Measurements from ENCODE around the gene ITK.
"Not testable (repeated sequence)": the region's sequence is repeated elsewhere in the genome, so short reads cannot be mapped to it uniquely, and the experiment has no call there.

The ITK gene

GRCh38 chr5:157210652-157211051, 30.0 kb downstream of the ITK start:
- H2BK15ac ChIP-seq (ENCODE audit: low read length); H2BK5ac ChIP-seq (ENCODE audit: low read length); H3K9me3 ChIP-seq (replicated peaks in 1 of 2; ENCODE audit: control insufficient read depth in 2 of 2, insufficient read depth in 1 of 2, low read depth in 1 of 2, low read length in 2 of 2); DNase-seq (ENCODE audit: low spot score); H4K91ac ChIP-seq (ENCODE audit: low read depth, low read length, poor library complexity); H3K79me1 ChIP-seq (ENCODE audit: low read depth, low read length); H3K27ac ChIP-seq (replicated peaks; ENCODE audit: low read length); H3K14ac ChIP-seq (ENCODE audit: low read length); H3K4me1 ChIP-seq (ENCODE audit: control insufficient read depth in 2 of 2, insufficient read depth in 1 of 2, low read depth in 1 of 2, low read length in 2 of 2); H3K4ac ChIP-seq (ENCODE audit: low read length); H3K36me3 ChIP-seq (replicated peaks in 1 of 2; ENCODE audit: control insufficient read depth in 2 of 2, insufficient read depth in 2 of 2, low read length in 2 of 2); H3K9ac ChIP-seq (ENCODE audit: low read depth, low read length, poor library complexity); H2BK120ac ChIP-seq (ENCODE audit: low read depth, low read length); H2BK12ac ChIP-seq (ENCODE audit: low read length); H2AFZ ChIP-seq (ENCODE audit: low read length); H4K8ac ChIP-seq (ENCODE audit: low read depth, low read length); H2AK5ac ChIP-seq (ENCODE audit: low read depth, low read length); H3K4me3 ChIP-seq (ENCODE audit: low read length in 2 of 2); H3K4me2 ChIP-seq (ENCODE audit: insufficient read depth, low read length, poor library complexity, severe bottlenecking); H3K18ac ChIP-seq (ENCODE audit: low read length); H3K23ac ChIP-seq (ENCODE audit: low read depth, low read length, poor library complexity); H3K27me3 ChIP-seq (ENCODE audit: control insufficient read depth in 3 of 3, insufficient read depth in 3 of 3, low read depth in 1 of 3, low read length in 3 of 3): not testable (repeated sequence)
- WGBS, 2 donors (ENCODE audit: extremely low coverage in 2 of 2, insufficient read length in 2 of 2, insufficient replicate concordance in 1 of 2): no CpG with 5 or more reads among the region's 1 CpG

DNA sequence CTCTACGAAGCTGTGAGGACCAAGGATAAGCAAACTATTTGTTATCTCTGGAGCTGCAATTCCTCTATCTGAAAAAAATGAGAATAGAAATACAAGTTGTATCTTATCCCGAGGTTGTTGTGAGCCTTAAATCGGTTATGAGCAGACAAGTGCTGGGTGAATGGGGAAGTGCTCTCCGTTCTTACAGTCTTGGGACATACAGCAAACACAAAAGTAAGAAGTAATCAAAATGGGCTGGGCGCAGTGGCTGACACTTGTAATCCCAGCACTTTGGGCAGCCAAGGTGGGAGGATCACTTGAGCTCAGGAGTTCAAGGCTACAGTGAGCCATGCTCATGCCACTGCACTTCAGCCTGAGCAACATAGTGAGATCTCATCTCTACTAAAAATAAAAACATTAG, 31.7 kb downstream of the ITK start:
- H3K4me3 ChIP-seq (ENCODE audit: low read length in 2 of 2): no peak overlapping the region
- no peak overlapping the region for H3K4me2 ChIP-seq (ENCODE audit: insufficient read depth, low read length, poor library complexity, severe bottlenecking)
- no peak overlapping the region for H2BK5ac ChIP-seq (ENCODE audit: low read length)
- no peak for DNase-seq (ENCODE audit: low spot score)
- no peak overlapping the region for H2BK15ac ChIP-seq (ENCODE audit: low read length)
- no peak overlapping the region for H3K18ac ChIP-seq (ENCODE audit: low read length)
- WGBS, 2 donors (ENCODE audit: extremely low coverage in 2 of 2, insufficient read length in 2 of 2, insufficient replicate concordance in 1 of 2): no CpG with 5 or more reads among the region's 5 CpGs
- no peak overlapping the region for H2BK12ac ChIP-seq (ENCODE audit: low read length)
- no peaks in the 10 kb centered on the region for H3K36me3 ChIP-seq (replicated peaks in 1 of 2; ENCODE audit: control insufficient read depth in 2 of 2, insufficient read depth in 2 of 2, low read length in 2 of 2)
- no peak overlapping the region for H3K27ac ChIP-seq (replicated peaks; ENCODE audit: low read length)
- no peak overlapping the region for H3K14ac ChIP-seq (ENCODE audit: low read length)
- H2AFZ ChIP-seq (ENCODE audit: low read length): no peak overlapping the region
- H4K91ac ChIP-seq (ENCODE audit: low read depth, low read length, poor library complexity): no peak overlapping the region
- no peak overlapping the region for H3K4ac ChIP-seq (ENCODE audit: low read length)
- H2AK5ac ChIP-seq (ENCODE audit: low read depth, low read length): no peak overlapping the region
- no peaks in the 10 kb centered on the region for H3K9me3 ChIP-seq (replicated peaks in 1 of 2; ENCODE audit: control insufficient read depth in 2 of 2, insufficient read depth in 1 of 2, low read depth in 1 of 2, low read length in 2 of 2)
- no peak overlapping the region for H3K23ac ChIP-seq (ENCODE audit: low read depth, low read length, poor library complexity)
- H3K9ac ChIP-seq (ENCODE audit: low read depth, low read length, poor library complexity): no peak overlapping the region
- no peak overlapping the region for H2BK120ac ChIP-seq (ENCODE audit: low read depth, low read length)
- no peaks in the 10 kb centered on the region for H3K4me1 ChIP-seq (ENCODE audit: control insufficient read depth in 2 of 2, insufficient read depth in 1 of 2, low read depth in 1 of 2, low read length in 2 of 2)
- no peaks in the 10 kb centered on the region for H3K27me3 ChIP-seq (ENCODE audit: control insufficient read depth in 3 of 3, insufficient read depth in 3 of 3, low read depth in 1 of 3, low read length in 3 of 3)
- H4K8ac ChIP-seq (ENCODE audit: low read depth, low read length): no peak overlapping the region
- no peaks in the 10 kb centered on the region for H3K79me1 ChIP-seq (ENCODE audit: low read depth, low read length)

DNA sequence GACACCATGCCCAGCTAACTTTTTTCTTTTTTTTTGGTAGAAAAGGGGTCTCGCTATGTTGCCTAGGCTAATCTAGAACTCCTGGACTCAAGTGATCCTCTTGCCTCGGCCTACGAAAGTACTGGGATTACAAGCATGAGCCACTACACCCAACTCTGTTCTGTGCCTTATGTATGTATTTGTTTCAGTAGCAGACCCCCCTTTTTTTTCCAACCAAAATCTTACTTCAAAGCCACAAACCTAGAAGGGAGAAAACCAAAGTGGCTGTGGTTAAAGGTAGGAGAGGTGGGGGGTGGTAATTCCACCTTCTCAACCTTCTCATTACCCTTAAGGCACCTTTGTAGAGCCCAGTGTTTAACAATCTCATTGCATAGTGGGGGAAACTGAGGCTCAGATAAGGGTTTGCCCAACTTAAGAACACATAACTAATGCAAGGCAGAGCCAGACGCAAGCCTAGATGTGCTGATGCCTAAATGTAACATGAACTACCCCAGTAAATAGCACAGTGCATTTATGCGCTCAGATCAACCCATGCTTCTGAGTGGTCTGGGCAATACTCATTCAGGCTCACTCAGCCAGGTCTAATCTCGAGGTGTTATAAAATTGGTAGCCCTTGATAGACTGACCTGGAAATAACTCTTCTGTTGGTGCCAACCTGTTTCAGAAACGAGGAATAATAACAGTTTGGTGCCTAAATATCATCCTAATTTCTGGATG, 33.0 kb downstream of the ITK start:
- Histone ChIP-seq H2BK15ac (ENCODE audit: low read length) (no peak overlapping the region), H3K14ac (ENCODE audit: low read length) (no peak overlapping the region)

DNA sequence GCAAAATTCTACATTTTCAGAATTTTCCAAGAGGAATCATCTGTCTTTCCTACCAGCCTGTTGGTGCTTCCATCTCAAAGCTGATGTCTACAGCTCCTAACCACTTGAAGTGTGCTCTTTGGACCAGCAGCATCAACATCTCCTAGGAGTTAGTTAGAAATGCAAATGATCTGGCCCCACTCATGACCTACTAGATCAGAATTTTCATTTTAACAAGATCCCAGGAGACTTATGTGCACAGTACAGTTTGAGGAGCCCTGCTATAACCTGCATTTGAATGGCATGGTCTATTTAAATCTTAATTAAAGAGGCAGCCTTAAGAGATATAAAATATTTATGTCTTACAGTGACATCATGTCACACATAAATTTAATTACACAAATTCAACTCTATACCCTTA, 33.8 kb downstream of the ITK start:
- Histone ChIP-seq H3K18ac (ENCODE audit: low read length) (no peak overlapping the region), H2BK12ac (ENCODE audit: low read length) (no peak overlapping the region), H2AFZ (ENCODE audit: low read length) (no peak overlapping the region), H3K9me3 (replicated peaks in 1 of 2; ENCODE audit: control insufficient read depth in 2 of 2, insufficient read depth in 1 of 2, low read depth in 1 of 2, low read length in 2 of 2) (no peaks in the 10 kb centered on the region), H2BK15ac (ENCODE audit: low read length) (no peak overlapping the region), H3K36me3 (replicated peaks in 1 of 2; ENCODE audit: control insufficient read depth in 2 of 2, insufficient read depth in 2 of 2, low read length in 2 of 2) (no peaks in the 10 kb centered on the region), H3K14ac (ENCODE audit: low read length) (no peak overlapping the region), H3K27me3 (ENCODE audit: control insufficient read depth in 3 of 3, insufficient read depth in 3 of 3, low read depth in 1 of 3, low read length in 3 of 3) (no peaks in the 10 kb centered on the region), H3K4me1 (ENCODE audit: control insufficient read depth in 2 of 2, insufficient read depth in 1 of 2, low read depth in 1 of 2, low read length in 2 of 2) (no peaks in the 10 kb centered on the region), H4K91ac (ENCODE audit: low read depth, low read length, poor library complexity) (no peak overlapping the region), H2BK120ac (ENCODE audit: low read depth, low read length) (no peak overlapping the region), H2AK5ac (ENCODE audit: low read depth, low read length) (no peak overlapping the region), H3K4me2 (ENCODE audit: insufficient read depth, low read length, poor library complexity, severe bottlenecking) (no peak overlapping the region), H3K9ac (ENCODE audit: low read depth, low read length, poor library complexity) (no peak overlapping the region), H3K79me1 (ENCODE audit: low read depth, low read length) (no peaks in the 10 kb centered on the region), H3K23ac (ENCODE audit: low read depth, low read length, poor library complexity) (no peak overlapping the region), H2BK5ac (ENCODE audit: low read length) (no peak overlapping the region), H4K8ac (ENCODE audit: low read depth, low read length) (no peak overlapping the region), H3K4ac (ENCODE audit: low read length) (no peak overlapping the region), H3K27ac (replicated peaks; ENCODE audit: low read length) (no peak overlapping the region), H3K4me3 (ENCODE audit: low read length in 2 of 2) (no peak overlapping the region)
- DNase-seq (ENCODE audit: low spot score): no peak

More for the DNA sequence above, 33.0 kb downstream of the ITK start:
- Histone ChIP-seq H3K36me3 (replicated peaks in 1 of 2; ENCODE audit: control insufficient read depth in 2 of 2, insufficient read depth in 2 of 2, low read length in 2 of 2) (no peaks in the 10 kb centered on the region), H3K23ac (ENCODE audit: low read depth, low read length, poor library complexity) (no peak overlapping the region), H3K27me3 (ENCODE audit: control insufficient read depth in 3 of 3, insufficient read depth in 3 of 3, low read depth in 1 of 3, low read length in 3 of 3) (no peaks in the 10 kb centered on the region), H2AK5ac (ENCODE audit: low read depth, low read length) (no peak overlapping the region), H3K9me3 (replicated peaks in 1 of 2; ENCODE audit: control insufficient read depth in 2 of 2, insufficient read depth in 1 of 2, low read depth in 1 of 2, low read length in 2 of 2) (no peaks in the 10 kb centered on the region), H4K91ac (ENCODE audit: low read depth, low read length, poor library complexity) (no peak overlapping the region), H3K4ac (ENCODE audit: low read length) (no peak overlapping the region), H3K79me1 (ENCODE audit: low read depth, low read length) (no peaks in the 10 kb centered on the region), H3K4me2 (ENCODE audit: insufficient read depth, low read length, poor library complexity, severe bottlenecking) (no peak overlapping the region), H3K4me1 (ENCODE audit: control insufficient read depth in 2 of 2, insufficient read depth in 1 of 2, low read depth in 1 of 2, low read length in 2 of 2) (no peaks in the 10 kb centered on the region), H3K9ac (ENCODE audit: low read depth, low read length, poor library complexity) (no peak overlapping the region), H2BK12ac (ENCODE audit: low read length) (no peak overlapping the region), H4K8ac (ENCODE audit: low read depth, low read length) (no peak overlapping the region), H2BK5ac (ENCODE audit: low read length) (no peak overlapping the region), H3K18ac (ENCODE audit: low read length) (no peak overlapping the region), H3K4me3 (ENCODE audit: low read length in 2 of 2) (no peak overlapping the region), H2BK120ac (ENCODE audit: low read depth, low read length) (no peak overlapping the region), H2AFZ (ENCODE audit: low read length) (no peak overlapping the region), H3K27ac (replicated peaks; ENCODE audit: low read length) (no peak overlapping the region)
- WGBS, 2 donors (ENCODE audit: extremely low coverage in 2 of 2, insufficient read length in 2 of 2, insufficient replicate concordance in 1 of 2): no CpG with 5 or more reads among the region's 7 CpGs
- no peak for DNase-seq (ENCODE audit: low spot score)
